SJSA1 (cell line): ENCODE results near the gene NFATC3. TPM values are rescaled to one million over a fixed set of nuclear protein-coding genes. Genes with fewer than 3 reads are reported as not detected.

ENCODE experiments used
- DNase-seq, 2 experiments: peaks; one replicate each; pipeline ENCODE4 v3.0.0-alpha.2; 2015 to 2020; ENCODE audit warnings: low spot score in 2 of 2, low read depth in 1 of 2
- H3K27ac ChIP-seq: fragments of 250-450 bp; sonication (Bioruptor Pico); 2 replicates; pipeline ENCODE4 v1.5.1; 2020; ENCODE audit warnings: mild to moderate bottlenecking, moderate library complexity
- H3K27me3 ChIP-seq: fragments of 250-450 bp; sonication (Bioruptor Pico); replicated peaks from 2 replicates; pipeline ENCODE4 v1.5.1; 2020; ENCODE audit warnings: mild to moderate bottlenecking, moderate library complexity
- H3K36me3 ChIP-seq: fragments of 250-450 bp; sonication (Bioruptor Pico); 2 replicates; pipeline ENCODE4 v1.5.1; 2020; ENCODE audit warnings: mild to moderate bottlenecking
- H3K4me1 ChIP-seq: fragments of 250-450 bp; sonication (Bioruptor Pico); replicated peaks from 2 replicates; pipeline ENCODE4 v1.6.1; 2021; ENCODE audit warnings: mild to moderate bottlenecking
- H3K4me3 ChIP-seq: fragments of 250-450 bp; sonication (Bioruptor Pico); 2 replicates; pipeline ENCODE4 v1.5.1; 2020; ENCODE audit warnings: mild to moderate bottlenecking
- H3K9me3 ChIP-seq: fragments of 250-450 bp; sonication (Bioruptor Pico); replicated peaks from 2 replicates; pipeline ENCODE4 v1.5.1; 2020; ENCODE audit warnings: mild to moderate bottlenecking
- total RNA-seq: library from RNA; depleted of rRNA; stranded (reverse); fragments of >200 nt; shearing (Covaris generic); gene quantifications from 2 replicates; pipeline ENCODE4 v1.2.3, GENCODE V29; 2014

Gene NFATC3
- total RNA-seq, 1 experiment from 2014 or later, result 33.8 TPM

GRCh38 chr16:68215302-68215701 is 130.1 kb downstream of the NFATC3 start:
- Histone ChIP-seq H3K27ac (no peak overlapping the region), H3K36me3 (no peaks in the 10 kb centered on the region), H3K4me3 (no peak overlapping the region), H3K4me1 (no peaks in the 10 kb centered on the region), H3K27me3 (no peaks in the 10 kb centered on the region), H3K9me3 (no peaks in the 10 kb centered on the region)
- no peak for DNase-seq

- no peak for DNase-seq
- H3K4me1 ChIP-seq, result no peaks in the 10 kb centered on the region
- no peak overlapping the region for H3K4me3 ChIP-seq
- H3K27ac ChIP-seq, result no peak overlapping the region
- H3K27me3 ChIP-seq, result no peaks in the 10 kb centered on the region
- no peaks in the 10 kb centered on the region for H3K9me3 ChIP-seq
- no peaks in the 10 kb centered on the region for H3K36me3 ChIP-seq
Measured at GRCh38 chr16:68216240-68216639, 131.1 kb downstream of the NFATC3 start.

DNA sequence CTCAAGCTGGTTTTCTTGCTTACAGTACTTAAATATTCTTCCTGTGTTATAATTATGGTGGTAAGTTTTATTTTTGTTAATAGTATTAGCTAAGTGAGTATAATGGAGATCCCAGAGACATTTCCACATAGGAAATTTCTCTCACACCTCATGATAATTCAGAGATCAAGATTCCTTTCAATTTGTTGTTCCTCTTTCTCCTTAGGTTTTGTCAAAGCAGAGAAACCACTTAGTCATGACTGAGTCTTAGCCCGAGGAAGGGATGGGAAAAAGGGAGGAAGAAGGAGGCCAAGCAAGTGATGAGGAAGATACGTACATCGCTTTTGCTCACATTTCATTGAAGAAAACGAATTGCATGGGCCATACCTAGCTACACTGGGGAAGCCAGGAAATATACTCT is 132.3 kb downstream of the NFATC3 start:
- H3K36me3 ChIP-seq, result no peaks in the 10 kb centered on the region
- no peak for DNase-seq
- no peaks in the 10 kb centered on the region for H3K9me3 ChIP-seq
- no peaks in the 10 kb centered on the region for H3K4me1 ChIP-seq
- no peak overlapping the region for H3K4me3 ChIP-seq
- no peaks in the 10 kb centered on the region for H3K27me3 ChIP-seq
- H3K27ac ChIP-seq, result no peak overlapping the region

DNA sequence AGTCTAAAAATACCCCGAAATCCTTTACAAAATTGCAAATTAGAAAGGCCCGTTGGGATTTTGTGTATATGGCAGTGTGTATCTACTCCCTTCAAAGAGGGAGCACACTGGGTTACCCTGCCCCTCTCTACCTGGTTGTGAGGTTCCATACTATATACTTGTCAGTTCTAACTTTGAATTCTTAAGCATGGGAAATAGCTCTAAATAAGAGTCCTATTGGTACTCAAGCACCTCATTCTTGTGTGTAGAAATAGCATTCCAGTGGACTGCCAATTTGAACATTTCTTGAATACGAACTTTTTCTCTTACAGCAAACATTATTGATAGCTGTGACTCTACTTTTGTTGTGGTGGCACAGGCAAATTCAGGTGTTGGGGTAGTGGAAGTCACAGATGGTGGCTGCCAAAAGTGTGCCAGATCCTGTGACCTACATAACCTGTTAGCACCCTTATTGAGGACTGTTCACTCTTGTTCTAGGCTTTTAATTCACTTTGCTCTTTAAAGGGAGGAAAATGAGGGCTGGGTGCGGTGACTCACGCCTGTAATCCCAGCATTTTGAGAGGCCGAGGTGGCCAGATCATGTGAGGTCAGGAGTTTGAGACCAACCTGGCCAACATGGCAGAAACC is 134.7 kb downstream of the NFATC3 start:
- no peak for DNase-seq
- Histone ChIP-seq H3K27ac (no peak overlapping the region), H3K4me1 (no peaks in the 10 kb centered on the region), H3K27me3 (no peaks in the 10 kb centered on the region), H3K4me3 (no peak overlapping the region), H3K36me3 (no peaks in the 10 kb centered on the region), H3K9me3 (no peaks in the 10 kb centered on the region)

GRCh38 chr16:68223072-68223471 is 137.9 kb downstream of the NFATC3 start:
- Histone ChIP-seq H3K27me3 (no peaks in the 10 kb centered on the region), H3K36me3 (peaks cover 8% of the 10 kb centered on the region), H3K27ac (no peak overlapping the region), H3K4me1 (no peaks in the 10 kb centered on the region), H3K4me3 (no peak overlapping the region), H3K9me3 (no peaks in the 10 kb centered on the region)
- no peak for DNase-seq

DNA sequence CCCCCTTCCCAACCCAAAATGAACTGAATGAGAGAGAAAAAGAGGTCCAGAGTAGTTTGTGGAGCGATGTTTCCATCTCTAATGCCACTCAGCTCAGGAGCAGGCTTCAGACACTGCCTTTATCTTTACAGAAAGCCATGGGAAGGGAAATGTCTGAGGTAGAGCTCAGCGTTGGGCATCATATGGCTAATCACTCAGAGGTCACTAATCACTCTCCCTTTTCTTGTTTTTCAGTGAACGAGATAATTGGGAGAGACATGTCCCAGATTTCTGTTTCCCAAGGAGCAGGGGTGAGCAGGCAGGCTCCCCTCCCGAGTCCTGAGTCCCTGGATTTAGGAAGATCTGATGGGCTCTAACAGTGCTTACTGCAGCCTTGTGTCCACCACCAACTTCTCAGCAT is 140.9 kb downstream of the NFATC3 start:
- no peaks in the 10 kb centered on the region for H3K4me1 ChIP-seq
- no peak overlapping the region for H3K27ac ChIP-seq
- H3K4me3 ChIP-seq, result no peak overlapping the region

DNA sequence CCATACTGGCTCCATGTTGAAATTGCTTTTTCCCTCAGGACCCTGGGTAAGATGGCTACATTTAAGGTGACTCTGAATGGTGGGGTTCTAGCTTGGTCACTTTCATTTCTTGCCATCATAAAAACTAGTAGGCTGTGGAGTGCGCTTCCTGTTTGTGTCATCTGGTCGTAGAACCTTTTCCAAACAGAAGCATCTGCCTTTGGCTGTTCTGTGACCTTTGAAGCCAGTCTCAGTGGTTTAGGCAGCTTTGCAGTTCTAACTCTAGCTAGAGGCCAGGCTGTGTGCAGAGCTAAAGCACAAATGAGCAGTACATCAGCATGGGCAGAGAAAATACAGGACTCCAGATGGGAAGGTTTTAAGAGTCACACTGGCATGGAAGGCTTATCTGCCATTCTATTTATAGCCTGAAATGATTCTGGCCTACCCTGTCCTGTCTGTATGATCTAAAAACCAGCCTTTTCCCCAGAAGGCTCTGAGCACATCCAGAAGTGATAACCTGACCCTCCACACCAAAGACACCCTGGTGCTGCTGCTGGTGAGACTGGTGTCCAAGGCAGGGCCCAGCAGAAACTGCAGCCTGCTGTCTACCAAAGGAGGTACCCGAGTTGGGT is 142.1 kb downstream of the NFATC3 start:
- DNase-seq, result no peak
- Histone ChIP-seq H3K27me3 (no peaks in the 10 kb centered on the region), H3K4me3 (no peak overlapping the region), H3K27ac (no peak overlapping the region), H3K4me1 (no peaks in the 10 kb centered on the region), H3K36me3 (peaks cover 17% of the 10 kb centered on the region), H3K9me3 (no peaks in the 10 kb centered on the region)

More for the DNA sequence above, 140.9 kb downstream of the NFATC3 start:
- DNase-seq, result no peak
- Histone ChIP-seq H3K36me3 (peaks cover 17% of the 10 kb centered on the region), H3K27me3 (no peaks in the 10 kb centered on the region), H3K9me3 (no peaks in the 10 kb centered on the region)

GRCh38 chr16:68227850-68228553 is 142.8 kb downstream of the NFATC3 start:
- Histone ChIP-seq H3K4me1 (no peaks in the 10 kb centered on the region), H3K27ac (no peak overlapping the region), H3K27me3 (no peaks in the 10 kb centered on the region), H3K4me3 (no peak overlapping the region), H3K36me3 (peaks cover 17% of the 10 kb centered on the region), H3K9me3 (no peaks in the 10 kb centered on the region)
- no peak for DNase-seq

DNA sequence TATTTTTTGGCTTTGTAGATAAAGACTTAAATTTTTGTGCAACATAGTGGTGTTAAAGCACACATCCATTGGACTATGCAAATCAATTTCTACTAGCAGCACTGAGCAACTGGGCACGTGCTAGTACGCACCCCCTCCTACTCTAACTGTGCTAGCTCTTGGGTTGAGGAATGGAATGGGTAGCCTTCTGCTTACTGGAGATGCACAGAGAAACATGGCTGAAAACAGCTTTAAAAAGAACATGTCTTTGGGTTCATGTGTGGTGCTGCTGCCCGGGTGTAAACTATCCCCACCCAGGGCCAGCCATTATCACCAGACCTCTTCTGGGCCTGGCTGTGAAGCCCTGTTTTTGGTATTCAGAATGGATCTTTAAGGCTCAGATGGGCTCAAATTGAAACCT is 143.5 kb downstream of the NFATC3 start:
- Histone ChIP-seq H3K27ac (no peak overlapping the region), H3K27me3 (no peaks in the 10 kb centered on the region), H3K4me1 (no peaks in the 10 kb centered on the region), H3K36me3 (peaks cover 17% of the 10 kb centered on the region), H3K4me3 (no peak overlapping the region), H3K9me3 (no peaks in the 10 kb centered on the region)
- no peak for DNase-seq

DNA sequence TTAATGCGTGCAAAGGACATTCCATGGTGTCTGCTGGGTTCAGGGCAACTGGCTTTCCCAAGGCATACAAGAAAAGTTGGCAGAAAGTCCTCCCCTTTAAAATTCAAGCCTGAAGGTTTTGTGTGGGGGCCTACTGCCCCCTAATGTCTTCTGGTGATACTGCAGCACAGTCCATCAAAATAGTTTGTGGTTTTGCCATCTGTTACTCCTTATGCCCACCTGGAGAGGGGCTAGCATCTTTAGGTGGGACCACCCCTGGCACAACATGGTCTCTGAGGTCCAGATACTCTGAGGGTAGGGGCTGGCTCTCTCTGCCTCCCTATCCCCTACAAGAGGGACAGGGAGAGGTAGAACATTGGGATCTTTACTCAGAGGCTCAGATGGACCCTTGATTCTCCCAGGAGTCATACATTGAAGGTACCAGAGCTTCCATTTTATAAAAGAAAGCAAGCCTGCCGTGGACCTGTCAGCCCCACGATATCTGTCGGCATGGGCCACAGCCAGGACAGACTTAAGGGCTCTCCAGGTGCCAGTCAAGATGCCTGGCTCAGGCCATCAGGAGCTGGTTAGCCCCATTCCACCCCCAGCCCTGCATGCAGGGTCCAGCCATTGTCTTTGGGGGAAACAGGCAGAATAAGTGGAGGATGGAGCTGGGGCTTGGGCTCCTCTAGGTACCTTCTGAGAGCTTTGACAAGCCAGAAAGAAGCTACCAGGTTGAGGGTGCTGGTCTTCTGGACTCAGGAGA is 144.4 kb downstream of the NFATC3 start:
- Histone ChIP-seq H3K4me3 (no peak overlapping the region), H3K4me1 (no peaks in the 10 kb centered on the region), H3K27ac (no peak overlapping the region), H3K9me3 (no peaks in the 10 kb centered on the region), H3K27me3 (no peaks in the 10 kb centered on the region), H3K36me3 (peaks cover 17% of the 10 kb centered on the region)
- peak in 1 of 2 experiments; percentile 56 for DNase-seq

DNA sequence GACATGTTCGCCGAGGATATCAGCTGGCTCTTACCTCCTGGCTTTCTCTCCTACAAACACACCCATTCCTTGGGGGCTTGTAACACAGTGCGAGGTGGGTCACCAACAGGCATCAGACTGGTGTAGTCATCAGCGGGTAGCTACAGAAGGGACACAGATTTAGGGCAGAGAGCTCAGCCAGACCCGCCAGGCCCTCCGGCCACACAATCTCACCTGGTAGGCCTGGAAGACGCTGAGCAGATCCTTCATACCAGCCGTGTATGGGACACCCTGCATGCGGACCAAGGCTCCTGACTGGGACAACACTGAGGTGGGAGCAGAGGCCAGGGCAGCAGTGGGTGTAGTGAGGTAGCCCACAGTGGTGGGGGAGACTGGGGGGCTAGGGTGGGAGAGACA is 145.0 kb downstream of the NFATC3 start:
- H3K27me3 ChIP-seq, result no peaks in the 10 kb centered on the region
- H3K36me3 ChIP-seq, result peaks cover 17% of the 10 kb centered on the region
- H3K27ac ChIP-seq, result no peak overlapping the region
- no peaks in the 10 kb centered on the region for H3K9me3 ChIP-seq
- no peaks in the 10 kb centered on the region for H3K4me1 ChIP-seq
- no peak for DNase-seq
- no peak overlapping the region for H3K4me3 ChIP-seq

DNA sequence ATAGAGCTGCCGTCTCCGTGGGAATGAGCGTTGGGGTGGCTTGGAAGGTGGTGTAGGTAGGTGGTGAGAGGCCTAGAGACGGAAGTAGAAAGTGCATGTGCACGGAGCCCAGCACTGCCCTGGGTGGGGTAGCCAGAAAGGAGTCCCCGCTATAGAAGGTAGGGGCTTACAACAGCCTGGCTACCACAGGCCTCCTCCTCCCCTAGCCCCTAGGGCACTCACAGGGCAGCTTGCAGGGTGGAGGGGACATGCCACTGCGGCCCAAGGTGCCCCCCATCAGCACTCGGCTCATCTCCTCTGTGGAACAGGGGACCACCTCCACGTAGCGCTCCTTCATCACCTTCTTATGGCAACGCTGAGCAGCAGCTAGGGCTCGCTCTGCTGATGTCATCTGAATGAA is 145.8 kb downstream of the NFATC3 start:
- no peak for DNase-seq
- Histone ChIP-seq H3K4me3 (no peak overlapping the region), H3K9me3 (no peaks in the 10 kb centered on the region), H3K36me3 (peaks cover 17% of the 10 kb centered on the region), H3K27ac (no peak overlapping the region), H3K4me1 (no peaks in the 10 kb centered on the region), H3K27me3 (no peaks in the 10 kb centered on the region)

- H3K4me3 ChIP-seq, result no peak overlapping the region
- H3K9me3 ChIP-seq, result no peaks in the 10 kb centered on the region
- H3K36me3 ChIP-seq, result peaks cover 15% of the 10 kb centered on the region
- peaks cover 4% of the 10 kb centered on the region for H3K4me1 ChIP-seq
- no peak overlapping the region for H3K27ac ChIP-seq
- DNase-seq, result no peak
- no peaks in the 10 kb centered on the region for H3K27me3 ChIP-seq
Measured at GRCh38 chr16:68231384-68232136, 146.4 kb downstream of the NFATC3 start.
